ENCODE results near the gene PTGDR2. TPM values are rescaled to one million over a fixed set of nuclear protein-coding genes. Genes with fewer than 3 reads are reported as not detected.

PTGDR2 gene
- total RNA-seq, 1 donor from 2014 or later, result not detected

DNA sequence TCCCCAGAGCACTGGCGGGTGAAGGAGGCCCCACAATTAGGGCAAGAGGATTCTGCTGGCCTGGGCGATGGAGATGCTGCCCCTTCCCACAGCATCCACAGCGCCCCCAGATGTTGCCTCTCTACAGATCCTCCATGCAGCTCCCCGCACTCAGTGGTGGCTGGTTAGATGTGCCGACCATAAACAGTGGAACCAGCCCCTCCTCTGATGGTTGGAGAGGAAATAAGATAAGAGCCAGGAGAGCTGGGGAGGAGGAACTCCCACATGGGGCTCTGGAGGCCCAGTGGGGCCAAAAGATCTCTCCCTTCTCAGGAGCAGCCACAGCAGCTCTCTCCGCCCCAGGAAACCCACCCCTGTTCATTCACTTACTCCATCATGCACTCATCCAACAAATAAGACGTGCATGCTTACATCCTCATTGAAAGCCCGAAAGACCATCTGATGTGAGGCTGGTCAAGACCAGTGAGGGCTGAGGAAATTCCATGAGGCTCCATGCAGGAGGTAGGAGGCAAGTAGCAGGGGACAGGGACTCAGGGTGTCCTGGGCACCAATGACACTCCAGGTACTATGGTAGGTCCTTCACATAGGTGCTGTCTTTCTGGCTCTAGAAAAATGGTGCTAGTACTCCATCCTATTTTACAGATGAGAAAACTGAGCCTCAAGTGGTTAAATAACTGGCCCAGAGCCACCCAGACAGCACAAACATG, 1.5 kb downstream of the PTGDR2 start:
- no peaks in the 10 kb centered on the region for H3K9me3 Mint-ChIP-seq (ENCODE audit: unreplicated experiment)

DNA sequence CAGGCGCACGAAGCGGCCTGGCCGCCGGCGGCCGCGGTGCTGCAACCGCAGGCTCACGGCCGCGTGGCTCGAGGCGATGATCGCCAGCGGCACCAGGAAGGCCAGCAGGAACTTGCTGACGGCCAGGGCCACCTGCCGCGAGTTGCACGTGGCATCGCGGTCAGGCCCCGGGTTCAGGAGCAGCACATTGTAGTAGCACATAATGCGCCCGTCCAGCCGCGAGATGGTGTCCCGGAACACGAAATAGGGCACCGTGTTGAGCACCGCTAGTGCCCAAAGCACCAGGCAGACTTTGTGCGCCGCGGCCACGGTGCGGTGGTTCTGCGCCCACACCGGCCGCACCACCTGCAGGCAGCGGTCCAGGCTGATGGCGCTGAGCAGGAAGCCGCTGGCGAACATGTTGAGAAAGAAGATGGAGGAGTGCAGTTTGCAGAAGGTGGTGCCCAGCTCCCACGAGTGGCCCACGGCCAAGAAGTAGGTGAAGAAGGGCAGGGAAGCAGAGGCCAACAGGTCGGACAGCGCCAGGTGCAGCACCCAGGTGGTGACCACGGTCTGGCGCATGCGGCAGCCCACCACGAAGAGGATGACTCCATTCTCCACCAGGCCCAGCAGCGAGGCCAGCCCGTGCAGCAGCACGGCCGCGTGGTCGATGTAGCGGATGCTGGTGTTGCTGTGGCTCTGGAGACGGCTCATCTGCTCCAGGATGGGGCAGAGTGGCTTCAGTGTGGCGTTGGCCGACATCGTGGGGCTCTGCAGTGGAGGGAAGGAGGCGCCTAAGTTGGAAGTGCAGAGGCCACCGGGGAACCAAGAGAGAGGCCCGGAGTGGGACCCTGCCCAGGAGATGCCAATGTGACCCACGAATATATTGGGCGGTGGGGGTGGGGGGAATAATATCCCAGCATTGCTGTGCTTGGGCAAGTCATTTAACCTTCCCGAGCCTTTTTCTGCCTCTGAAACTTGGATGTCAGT, 2.5 kb downstream of the PTGDR2 start:
- Mint-ChIP-seq H3K27ac (ENCODE audit: unreplicated experiment) (no peak overlapping the region), H3K4me1 (ENCODE audit: low read depth, unreplicated experiment) (peaks cover 3% of the 10 kb centered on the region), H3K27me3 (ENCODE audit: low read depth, unreplicated experiment) (peaks cover 4% of the 10 kb centered on the region), H3K9me3 (ENCODE audit: unreplicated experiment) (no peaks in the 10 kb centered on the region), H3K36me3 (ENCODE audit: low read depth, unreplicated experiment) (peaks cover 20% of the 10 kb centered on the region), H3K4me3 (ENCODE audit: unreplicated experiment) (no peak overlapping the region)
- DNase-seq (ENCODE audit: low read depth) (no peak), FAIRE-seq (no peak)
- Histone ChIP-seq H3K4me1 (ENCODE audit: insufficient read depth, low read length) (peaks cover under 1% of the 10 kb centered on the region), H3K79me2 (ENCODE audit: insufficient read depth, low read length) (no peaks in the 10 kb centered on the region), H3K27me3 (ENCODE audit: insufficient read depth, low read length) (no peaks in the 10 kb centered on the region), H3K9ac (ENCODE audit: low read length) (no peak overlapping the region), H3K9me3 (ENCODE audit: insufficient read depth, low read depth, low read length) (no peaks in the 10 kb centered on the region), H4K20me1 (ENCODE audit: insufficient read depth, low read length) (peaks cover 6% of the 10 kb centered on the region), H3K36me3 (ENCODE audit: insufficient read depth, low read length) (peaks cover 6% of the 10 kb centered on the region), H3K27ac (ENCODE audit: low read depth, low read length) (no peak overlapping the region), H3K4me3 (ENCODE audit: insufficient read depth, low read depth, low read length) (no peak overlapping the region), H2AFZ (ENCODE audit: low read depth, low read length) (no peak overlapping the region), H3K4me2 (ENCODE audit: low read length) (no peak overlapping the region)
- no peak for TF ChIP-seq CTCF (IDR thresholded peaks at IDR 0.05; ENCODE audit: insufficient read depth, low read depth, low read length)
- TF ChIP-seq EZH2 (IDR thresholded peaks at IDR 0.05; ENCODE audit: insufficient read depth, low read length), result no peak

More for the DNA sequence above, 1.5 kb downstream of the PTGDR2 start:
- Histone ChIP-seq H3K4me1 (ENCODE audit: insufficient read depth, low read length) (peaks cover 6% of the 10 kb centered on the region), H3K4me3 (ENCODE audit: insufficient read depth, low read depth, low read length) (no peak overlapping the region), H3K79me2 (ENCODE audit: insufficient read depth, low read length) (no peaks in the 10 kb centered on the region), H3K36me3 (ENCODE audit: insufficient read depth, low read length) (peaks cover 4% of the 10 kb centered on the region), H3K27me3 (ENCODE audit: insufficient read depth, low read length) (no peaks in the 10 kb centered on the region), H4K20me1 (ENCODE audit: insufficient read depth, low read length) (no peaks in the 10 kb centered on the region), H3K9me3 (ENCODE audit: insufficient read depth, low read depth, low read length) (no peaks in the 10 kb centered on the region), H3K9ac (ENCODE audit: low read length) (no peak overlapping the region), H3K4me2 (ENCODE audit: low read length) (no peak overlapping the region), H3K27ac (ENCODE audit: low read depth, low read length) (no peak overlapping the region), H2AFZ (ENCODE audit: low read depth, low read length) (no peak overlapping the region)
- Mint-ChIP-seq H3K27me3 (ENCODE audit: low read depth, unreplicated experiment) (peaks cover 4% of the 10 kb centered on the region), H3K4me1 (ENCODE audit: low read depth, unreplicated experiment) (peaks cover 4% of the 10 kb centered on the region), H3K27ac (ENCODE audit: unreplicated experiment) (peak overlapping the region; percentile 26), H3K36me3 (ENCODE audit: low read depth, unreplicated experiment) (peaks cover 14% of the 10 kb centered on the region), H3K4me3 (ENCODE audit: unreplicated experiment) (no peak overlapping the region)
- no peak for DNase-seq (ENCODE audit: low read depth)
- no peak for TF ChIP-seq EZH2 (IDR thresholded peaks at IDR 0.05; ENCODE audit: insufficient read depth, low read length)
- FAIRE-seq, result no peak

GRCh38 chr11:60852117-60852981, 3.4 kb downstream of the PTGDR2 start:
- Mint-ChIP-seq H3K27me3 (ENCODE audit: low read depth, unreplicated experiment) (peaks cover 4% of the 10 kb centered on the region), H3K4me1 (ENCODE audit: low read depth, unreplicated experiment) (peaks cover 3% of the 10 kb centered on the region), H3K9me3 (ENCODE audit: unreplicated experiment) (no peaks in the 10 kb centered on the region), H3K36me3 (ENCODE audit: low read depth, unreplicated experiment) (peaks cover 24% of the 10 kb centered on the region), H3K4me3 (ENCODE audit: unreplicated experiment) (no peak overlapping the region), H3K27ac (ENCODE audit: unreplicated experiment) (no peak overlapping the region)
- Histone ChIP-seq H3K9ac (ENCODE audit: low read length) (no peak overlapping the region), H4K20me1 (ENCODE audit: insufficient read depth, low read length) (peaks cover 6% of the 10 kb centered on the region), H3K4me3 (ENCODE audit: insufficient read depth, low read depth, low read length) (no peak overlapping the region), H3K9me3 (ENCODE audit: insufficient read depth, low read depth, low read length) (no peaks in the 10 kb centered on the region), H2AFZ (ENCODE audit: low read depth, low read length) (no peak overlapping the region), H3K79me2 (ENCODE audit: insufficient read depth, low read length) (no peaks in the 10 kb centered on the region), H3K4me1 (ENCODE audit: insufficient read depth, low read length) (no peaks in the 10 kb centered on the region), H3K27me3 (ENCODE audit: insufficient read depth, low read length) (no peaks in the 10 kb centered on the region), H3K36me3 (ENCODE audit: insufficient read depth, low read length) (peaks cover 8% of the 10 kb centered on the region), H3K4me2 (ENCODE audit: low read length) (no peak overlapping the region), H3K27ac (ENCODE audit: low read depth, low read length) (no peak overlapping the region)
- FAIRE-seq, result no peak
- no peak for DNase-seq (ENCODE audit: low read depth)
- TF ChIP-seq EZH2 (IDR thresholded peaks at IDR 0.05; ENCODE audit: insufficient read depth, low read length) (no peak), CTCF (IDR thresholded peaks at IDR 0.05; ENCODE audit: insufficient read depth, low read depth, low read length) (no peak)
